ENCODE measurements around the gene MRPL43. TPM values are rescaled to one million over a fixed set of nuclear protein-coding genes. Genes with fewer than 3 reads are reported as not detected.

The MRPL43 gene
- polyA plus RNA-seq, 4 donors: 93.1 to 135 (median 94.8) TPM

- no peak for DNase-seq (ENCODE audit: low read depth in 4 of 4, low spot score in 3 of 4)
Measured at GRCh38 chr10:101005869-101006567, 18.7 kb upstream of the MRPL43 start.

DNA sequence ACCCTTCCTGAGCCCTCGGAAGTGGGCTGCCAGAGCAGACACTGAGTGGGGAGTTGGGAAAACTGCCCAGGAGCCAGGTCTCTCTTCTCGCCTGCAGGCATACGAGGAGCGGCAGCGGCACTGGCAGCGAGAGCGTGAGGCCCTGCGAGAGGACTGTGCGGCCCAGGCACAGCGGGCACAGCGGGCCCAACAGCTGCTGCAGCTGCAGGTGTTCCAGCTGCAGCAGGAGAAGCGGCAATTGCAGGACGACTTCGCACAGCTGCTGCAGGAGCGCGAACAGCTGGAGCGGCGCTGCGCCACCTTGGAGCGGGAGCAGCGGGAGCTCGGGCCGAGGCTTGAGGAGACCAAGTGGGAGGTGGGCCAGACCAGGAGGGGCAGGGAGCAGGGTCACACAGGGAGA, 18.1 kb upstream of the MRPL43 start:
- no peak for DNase-seq (ENCODE audit: low read depth in 4 of 4, low spot score in 3 of 4)

DNA sequence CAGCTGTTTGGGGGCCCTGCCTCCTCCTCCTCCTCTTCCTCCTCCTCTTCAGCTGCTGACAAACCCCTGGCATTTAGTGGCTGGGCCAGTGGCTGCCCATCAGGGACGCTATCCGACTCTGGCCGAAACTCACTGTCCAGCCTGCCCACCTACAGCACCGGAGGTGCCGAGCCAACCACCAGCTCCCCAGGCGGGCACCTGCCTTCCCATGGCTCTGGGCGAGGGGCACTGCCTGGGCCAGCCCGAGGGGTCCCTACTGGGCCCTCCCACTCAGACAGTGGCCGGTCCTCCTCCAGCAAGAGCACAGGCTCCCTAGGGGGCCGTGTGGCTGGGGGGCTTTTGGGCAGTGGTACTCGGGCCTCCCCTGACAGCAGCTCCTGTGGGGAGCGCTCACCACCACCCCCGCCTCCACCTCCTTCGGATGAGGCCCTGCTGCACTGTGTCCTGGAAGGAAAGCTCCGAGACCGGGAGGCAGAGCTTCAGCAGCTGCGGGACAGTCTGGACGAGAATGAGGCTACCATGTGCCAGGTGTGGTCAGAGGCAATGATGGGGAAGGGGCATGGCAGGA, 16.4 kb upstream of the MRPL43 start:
- no peak for DNase-seq (ENCODE audit: low read depth in 4 of 4, low spot score in 3 of 4)

- no peak for DNase-seq (ENCODE audit: low read depth in 4 of 4, low spot score in 3 of 4)
Measured at GRCh38 chr10:101002456-101002855, 15.2 kb upstream of the MRPL43 start.

DNA sequence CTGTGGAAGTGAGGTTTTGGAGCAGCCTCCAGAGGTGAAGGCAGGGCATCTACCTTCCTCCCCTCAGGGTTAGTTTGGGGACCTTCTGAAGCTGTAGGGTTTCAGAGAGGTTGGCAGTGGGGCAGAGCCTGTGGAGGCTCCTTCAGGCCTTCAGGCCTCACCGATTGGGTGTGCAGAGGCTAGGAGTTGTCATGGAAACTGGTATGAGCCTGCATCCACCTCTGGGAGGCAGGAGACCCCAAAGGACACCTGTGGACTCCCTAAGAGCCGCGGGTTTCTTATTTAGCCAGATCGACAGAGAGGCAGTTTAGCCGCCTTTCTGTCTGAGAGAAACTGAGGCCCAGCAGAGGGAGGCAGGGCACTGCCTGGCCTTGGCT, 14.3 kb upstream of the MRPL43 start:
- no peak for DNase-seq (ENCODE audit: low read depth in 4 of 4, low spot score in 3 of 4)

- DNase-seq (ENCODE audit: low read depth in 4 of 4, low spot score in 3 of 4): peak in 2 of 4 donors; percentile 72 to 77
Measured at GRCh38 chr10:101000915-101001658, 13.8 kb upstream of the MRPL43 start.

GRCh38 chr10:101000127-101000914, 13.0 kb upstream of the MRPL43 start:
- no peak for DNase-seq (ENCODE audit: low read depth in 4 of 4, low spot score in 3 of 4)

GRCh38 chr10:100999742-101000126, 12.4 kb upstream of the MRPL43 start, which contains the start of gene LZTS2:
Gene LZTS2, plus strand, starts transcription at chr10:100999808. Its CDS starts 2,731 bp downstream, at chr10:101002539.
- DNase-seq (ENCODE audit: low read depth in 4 of 4, low spot score in 3 of 4): no peak

GRCh38 chr10:100998991-100999741, 11.9 kb upstream of the MRPL43 start:
- peak in 2 of 4 donors; percentile 70 to 73 for DNase-seq (ENCODE audit: low read depth in 4 of 4, low spot score in 3 of 4)

- DNase-seq (ENCODE audit: low read depth in 4 of 4, low spot score in 3 of 4): peak in 3 of 4 donors; percentile 81 to 84 (median 81)
Measured at GRCh38 chr10:100998183-100998990, 11.1 kb upstream of the MRPL43 start.

GRCh38 chr10:100997360-100998182, 10.3 kb upstream of the MRPL43 start:
- peak in 1 of 4 donors; percentile 33 for DNase-seq (ENCODE audit: low read depth in 4 of 4, low spot score in 3 of 4)

DNA sequence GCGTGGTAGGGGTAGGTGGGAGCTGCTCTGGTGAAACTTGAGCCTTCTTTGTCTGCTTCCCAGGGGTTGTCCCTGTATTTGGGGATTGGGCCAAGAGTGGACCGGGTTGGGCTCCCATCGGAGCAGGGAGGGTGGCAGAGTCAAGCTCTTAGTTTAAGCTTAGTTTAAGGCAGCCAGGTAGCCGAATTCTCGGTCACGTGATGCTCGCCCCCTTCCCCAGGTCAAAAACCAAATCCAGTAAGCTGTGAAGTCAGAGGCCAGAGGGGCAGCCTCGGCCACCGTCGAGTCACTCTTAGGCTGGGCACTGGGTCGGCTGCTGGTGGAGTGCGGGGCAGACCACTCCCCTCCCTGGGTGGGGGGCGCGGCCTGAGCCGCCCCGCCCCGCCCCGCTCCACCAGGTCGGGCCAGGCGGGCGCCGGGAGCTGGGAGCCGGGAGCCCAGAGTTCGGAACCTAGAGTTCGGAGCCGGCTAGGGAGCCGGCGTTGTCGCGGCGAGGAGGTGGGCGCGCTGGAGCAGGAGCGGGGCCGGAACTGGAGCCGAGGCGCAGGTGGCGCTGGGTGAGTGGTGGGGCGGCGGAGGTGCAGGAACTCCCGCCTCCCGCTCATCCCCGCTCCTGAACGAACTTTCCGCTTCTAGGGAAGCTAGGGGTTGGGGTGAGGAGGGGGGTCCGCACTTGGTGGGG, 9.5 kb upstream of the MRPL43 start:
- no peak for DNase-seq (ENCODE audit: low read depth in 4 of 4, low spot score in 3 of 4)

DNA sequence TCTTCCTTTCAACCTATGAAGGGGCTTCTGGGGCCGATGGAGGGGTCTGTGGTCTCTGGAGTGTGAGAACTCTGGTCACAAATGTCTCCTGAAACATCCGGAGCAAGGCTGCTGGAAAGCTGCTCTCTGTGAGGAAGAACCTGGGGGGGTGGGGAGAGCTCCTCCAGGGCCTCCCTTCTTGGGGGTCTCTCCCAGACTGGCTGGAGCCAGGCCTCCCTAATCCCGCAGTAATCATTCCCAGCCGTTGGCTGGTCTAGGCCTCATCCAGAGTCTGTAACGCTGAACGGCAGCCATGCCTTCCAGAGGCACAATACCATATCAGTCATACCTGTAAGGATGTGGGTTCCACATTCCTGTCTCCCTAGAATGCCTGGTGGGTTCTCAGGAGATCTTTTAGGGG, 7.9 kb upstream of the MRPL43 start:
- DNase-seq (ENCODE audit: low read depth in 4 of 4, low spot score in 3 of 4): no peak

DNA sequence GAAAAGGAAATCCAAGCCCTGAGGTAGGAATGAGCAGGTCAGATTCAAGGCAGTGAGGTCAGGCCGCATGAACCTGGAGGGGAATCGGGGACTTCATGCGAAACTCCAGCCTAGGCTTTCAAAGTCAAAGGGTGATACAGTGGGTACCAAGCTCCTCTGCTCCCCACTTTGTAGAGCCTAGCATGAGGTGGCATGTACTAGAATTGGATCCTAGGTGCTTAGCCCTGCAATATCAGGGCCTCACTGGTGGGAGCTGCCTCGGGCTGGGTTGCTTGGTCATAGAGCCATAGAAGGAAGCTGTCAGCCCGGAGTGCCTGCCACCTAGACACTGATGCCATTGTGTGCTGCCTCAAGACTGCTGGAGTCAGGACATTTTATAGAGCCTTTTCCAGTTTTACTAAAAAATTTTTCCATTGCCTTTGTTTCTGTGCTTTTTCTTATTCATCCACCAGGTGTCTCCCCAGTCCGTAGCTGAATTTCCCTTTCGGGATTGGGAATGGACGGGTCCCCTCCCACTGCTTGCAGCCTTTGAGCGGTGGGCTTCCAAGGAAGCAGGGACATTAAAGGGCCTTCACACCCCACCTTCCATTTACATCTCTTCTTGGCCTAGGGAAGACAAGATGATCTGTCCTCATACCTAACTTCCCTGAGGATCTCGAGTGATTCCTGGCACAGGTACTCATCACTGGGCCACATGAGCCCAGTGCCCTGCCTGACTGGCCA, 6.8 kb upstream of the MRPL43 start:
- no peak for DNase-seq (ENCODE audit: low read depth in 4 of 4, low spot score in 3 of 4)

DNA sequence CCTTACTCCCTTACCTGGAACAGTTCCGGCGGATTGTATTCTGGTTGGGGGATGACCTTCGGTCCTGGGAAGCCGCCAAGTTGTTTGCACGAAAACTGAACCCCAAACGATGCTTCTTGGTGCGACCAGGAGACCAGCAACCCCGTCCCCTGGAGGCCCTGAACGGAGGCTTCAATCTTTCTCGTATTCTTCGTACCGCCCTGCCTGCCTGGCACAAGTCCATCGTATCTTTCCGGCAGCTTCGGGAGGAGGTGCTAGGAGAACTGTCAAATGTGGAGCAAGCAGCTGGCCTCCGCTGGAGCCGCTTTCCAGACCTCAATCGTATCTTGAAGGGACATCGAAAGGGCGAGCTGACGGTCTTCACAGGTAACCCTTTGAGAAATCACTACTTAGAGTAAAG, 1.8 kb upstream of the MRPL43 start:
- no peak for DNase-seq (ENCODE audit: low read depth in 4 of 4, low spot score in 3 of 4)

GRCh38 chr10:100988166-100988565, 869 bp upstream of the MRPL43 start:
- DNase-seq (ENCODE audit: low read depth in 4 of 4, low spot score in 3 of 4): no peak

GRCh38 chr10:100987685-100988049, 370 bp upstream of the MRPL43 start:
- DNase-seq (ENCODE audit: low read depth in 4 of 4, low spot score in 3 of 4): no peak

- no peak for DNase-seq (ENCODE audit: low read depth in 4 of 4, low spot score in 3 of 4)
Measured at GRCh38 chr10:100986623-100986951, 710 bp downstream of the MRPL43 start.

Data from right renal pelvis (tissue), 4 donors.